ENCODE data around the gene RFTN1.
A peak's percentile ranks its signal among the peaks of the same experiment; 100 is the strongest.

DNA sequence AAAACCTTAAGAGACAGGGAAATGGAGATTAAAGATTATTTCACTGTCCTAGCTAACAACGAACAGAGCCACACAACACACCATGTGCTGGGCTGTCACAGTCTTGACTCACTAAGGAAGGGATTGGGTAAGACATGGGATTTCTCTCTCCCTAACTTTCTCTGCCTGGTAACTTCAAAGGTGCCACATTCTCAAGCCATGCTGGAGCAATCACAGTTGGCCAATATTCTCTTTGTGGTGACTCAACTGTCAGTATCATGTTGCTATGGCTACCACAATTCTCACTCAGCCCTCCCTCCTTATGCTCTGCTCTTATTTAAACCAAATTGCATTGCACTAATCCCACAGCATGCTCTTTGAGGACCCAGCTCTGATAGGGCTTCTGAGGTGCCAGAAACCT is 174.5 kb downstream of the RFTN1 start:
- TF ChIP-seq CEBPG (CRISPR knock-in tag; IDR thresholded peaks at IDR 0.05): no peak
- TF ChIP-seq CEBPG (tag; conservative IDR thresholded peaks at IDR 0.05 in 1 of 2, IDR thresholded peaks at IDR 0.05 in 1 of 2): peak in 1 of 2 experiments; percentile 35; a peak in 1 of 4 replicates
- no peak for TF ChIP-seq FIP1L1 (IDR thresholded peaks at IDR 0.05; ENCODE audit: low read depth, low read length, poor library complexity, severe bottlenecking)
- no peak for TF ChIP-seq POLR2AphosphoS5 (IDR thresholded peaks at IDR 0.05; ENCODE audit: control insufficient read depth, insufficient read depth, low read depth, low read length)
- TF ChIP-seq, protein P1, sequence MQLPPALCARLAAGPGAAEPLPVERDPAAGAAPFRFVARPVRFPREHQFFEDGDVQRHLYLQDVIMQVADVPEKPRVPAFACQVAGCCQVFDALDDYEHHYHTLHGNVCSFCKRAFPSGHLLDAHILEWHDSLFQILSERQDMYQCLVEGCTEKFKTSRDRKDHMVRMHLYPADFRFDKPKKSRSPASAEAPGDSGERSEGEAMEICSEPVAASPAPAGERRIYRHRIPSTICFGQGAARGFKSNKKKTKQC (CRISPR knock-in tag; IDR thresholded peaks at IDR 0.05): no peak
- TF ChIP-seq ZNF174 (CRISPR knock-in tag; IDR thresholded peaks at IDR 0.05): no peak
- TF ChIP-seq, protein P2, sequence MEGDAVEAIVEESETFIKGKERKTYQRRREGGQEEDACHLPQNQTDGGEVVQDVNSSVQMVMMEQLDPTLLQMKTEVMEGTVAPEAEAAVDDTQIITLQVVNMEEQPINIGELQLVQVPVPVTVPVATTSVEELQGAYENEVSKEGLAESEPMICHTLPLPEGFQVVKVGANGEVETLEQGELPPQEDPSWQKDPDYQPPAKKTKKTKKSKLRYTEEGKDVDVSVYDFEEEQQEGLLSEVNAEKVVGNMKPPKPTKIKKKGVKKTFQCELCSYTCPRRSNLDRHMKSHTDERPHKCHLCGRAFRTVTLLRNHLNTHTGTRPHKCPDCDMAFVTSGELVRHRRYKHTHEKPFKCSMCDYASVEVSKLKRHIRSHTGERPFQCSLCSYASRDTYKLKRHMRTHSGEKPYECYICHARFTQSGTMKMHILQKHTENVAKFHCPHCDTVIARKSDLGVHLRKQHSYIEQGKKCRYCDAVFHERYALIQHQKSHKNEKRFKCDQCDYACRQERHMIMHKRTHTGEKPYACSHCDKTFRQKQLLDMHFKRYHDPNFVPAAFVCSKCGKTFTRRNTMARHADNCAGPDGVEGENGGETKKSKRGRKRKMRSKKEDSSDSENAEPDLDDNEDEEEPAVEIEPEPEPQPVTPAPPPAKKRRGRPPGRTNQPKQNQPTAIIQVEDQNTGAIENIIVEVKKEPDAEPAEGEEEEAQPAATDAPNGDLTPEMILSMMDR (IDR thresholded peaks at IDR 0.05 in 2 of 3, conservative IDR thresholded peaks at IDR 0.05 in 1 of 3; ENCODE audit: insufficient read depth in 2 of 3, low read depth in 1 of 3, low read length in 3 of 3): no peak
- no peak for TF ChIP-seq ZNF274 (IDR thresholded peaks at IDR 0.05; ENCODE audit: borderline replicate concordance, low read depth, low read length)
- no peak for TF ChIP-seq SAFB (IDR thresholded peaks at IDR 0.05; ENCODE audit: borderline replicate concordance, low read depth, low read length)
- no peak for TF ChIP-seq POLR2AphosphoS2 (IDR thresholded peaks at IDR 0.05; ENCODE audit: low read length)
- TF ChIP-seq, protein P3, sequence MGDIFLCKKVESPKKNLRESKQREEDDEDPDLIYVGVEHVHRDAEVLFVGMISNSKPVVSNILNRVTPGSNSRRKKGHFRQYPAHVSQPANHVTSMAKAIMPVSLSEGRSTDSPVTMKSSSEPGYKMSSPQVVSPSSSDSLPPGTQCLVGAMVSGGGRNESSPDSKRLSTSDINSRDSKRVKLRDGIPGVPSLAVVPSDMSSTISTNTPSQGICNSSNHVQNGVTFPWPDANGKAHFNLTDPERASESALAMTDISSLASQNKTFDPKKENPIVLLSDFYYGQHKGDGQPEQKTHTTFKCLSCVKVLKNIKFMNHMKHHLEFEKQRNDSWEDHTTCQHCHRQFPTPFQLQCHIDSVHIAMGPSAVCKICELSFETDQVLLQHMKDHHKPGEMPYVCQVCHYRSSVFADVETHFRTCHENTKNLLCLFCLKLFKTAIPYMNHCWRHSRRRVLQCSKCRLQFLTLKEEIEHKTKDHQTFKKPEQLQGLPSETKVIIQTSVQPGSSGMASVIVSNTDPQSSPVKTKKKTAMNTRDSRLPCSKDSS (IDR thresholded peaks at IDR 0.05; ENCODE audit: low read depth, partially characterized antibody): no peak
- TF ChIP-seq, protein P4, sequence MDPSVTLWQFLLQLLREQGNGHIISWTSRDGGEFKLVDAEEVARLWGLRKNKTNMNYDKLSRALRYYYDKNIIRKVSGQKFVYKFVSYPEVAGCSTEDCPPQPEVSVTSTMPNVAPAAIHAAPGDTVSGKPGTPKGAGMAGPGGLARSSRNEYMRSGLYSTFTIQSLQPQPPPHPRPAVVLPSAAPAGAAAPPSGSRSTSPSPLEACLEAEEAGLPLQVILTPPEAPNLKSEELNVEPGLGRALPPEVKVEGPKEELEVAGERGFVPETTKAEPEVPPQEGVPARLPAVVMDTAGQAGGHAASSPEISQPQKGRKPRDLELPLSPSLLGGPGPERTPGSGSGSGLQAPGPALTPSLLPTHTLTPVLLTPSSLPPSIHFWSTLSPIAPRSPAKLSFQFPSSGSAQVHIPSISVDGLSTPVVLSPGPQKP (CRISPR knock-in tag; IDR thresholded peaks at IDR 0.05): no peak
- TF ChIP-seq IRF2 (CRISPR knock-in tag; IDR thresholded peaks at IDR 0.05): no peak
